ENCODE results near the gene F10.

- TF ChIP-seq ARNT (IDR thresholded peaks at IDR 0.05) (no peak), SUZ12 (IDR thresholded peaks at IDR 0.05) (no peak), ZNF384 (IDR thresholded peaks at IDR 0.05) (no peak), FOXM1 (IDR thresholded peaks at IDR 0.05; ENCODE audit: borderline replicate concordance) (no peak), ELF4 (IDR thresholded peaks at IDR 0.05) (no peak), TARDBP (IDR thresholded peaks at IDR 0.05) (no peak), NFRKB (IDR thresholded peaks at IDR 0.05) (no peak), FOXK2 (IDR thresholded peaks at IDR 0.05) (no peak), SP1 (IDR thresholded peaks at IDR 0.05) (no peak), PKNOX1 (IDR thresholded peaks at IDR 0.05) (no peak), FOXA1 (IDR thresholded peaks at IDR 0.05) (no peak), CTBP1 (IDR thresholded peaks at IDR 0.05; ENCODE audit: borderline replicate concordance) (no peak), LEF1 (IDR thresholded peaks at IDR 0.05; ENCODE audit: borderline replicate concordance) (no peak)
Observed at GRCh38 chr13:113139577-113139976, 17.0 kb downstream of the F10 start.

Data from HEK293T (cell line).